Ovary (tissue), 9 donors: ENCODE data around the gene GPX4. TPM values are rescaled to one million over a fixed set of nuclear protein-coding genes. Genes with fewer than 3 reads are reported as not detected.
A peak's percentile ranks its signal among the peaks of the same experiment; 100 is the strongest.

Source experiments
- DNase-seq, 5 donors: peaks; one replicate each; pipeline ENCODE4 v3.0.0-alpha.2; 2019 to 2020
- H3K27ac ChIP-seq, 2 donors: fragments of 200-600 bp; one replicate each; pipeline versions ENCODE4 v1.5.1 to v1.8.0; 2019 to 2022
- H3K27me3 ChIP-seq: fragments of 200-600 bp; one replicate; pipeline ENCODE4 v1.8.0; 2022
- H3K36me3 ChIP-seq: fragments of 200-600 bp; sonication (generic); one replicate; pipeline ENCODE4 v1.5.1; 2019
- H3K4me1 ChIP-seq: one replicate; pipeline ENCODE4 v1.8.1; 2013; ENCODE audit warnings: mild to moderate bottlenecking, moderate library complexity; ENCODE audit not compliant: insufficient read depth
- H3K4me3 ChIP-seq: fragments of 200-600 bp; sonication (generic); one replicate; pipeline ENCODE4 v1.5.1; 2017
- H3K9me3 ChIP-seq, 2 donors: fragments of 200-600 bp in 1 of 2; sonication (generic) in 1 of 2; one replicate each; pipeline versions ENCODE4 v1.5.1 to v1.8.1; 2013 to 2019; ENCODE audit warnings: mild to moderate bottlenecking in 1 of 2, moderate library complexity in 1 of 2
- CTCF ChIP-seq, 3 donors: fragments of 450-650 bp in 2 of 3; fragments of 200-600 bp in 1 of 3; IDR thresholded peaks; one replicate each; pipeline versions ENCODE4 v1.5.1 to v1.8.0; 2016 to 2022; ENCODE audit warnings: antibody characterized with exemption in 3 of 3, mild to moderate bottlenecking in 1 of 3
- EP300 ChIP-seq: sonication (generic); formaldehyde crosslinking; IDR thresholded peaks from one replicate; pipeline ENCODE4 v1.6.1; 2017; ENCODE audit warnings: antibody characterized with exemption
- POLR2A ChIP-seq: fragments of 450-650 bp; IDR thresholded peaks from one replicate; pipeline ENCODE4 v1.6.1; 2017; ENCODE audit warnings: antibody characterized with exemption, mild to moderate bottlenecking, moderate library complexity
- WGBS, 3 donors: extraction: QIAGEN DNeasy Blood & Tissue Kit in 1 of 3; methylation state at CpG; one replicate each; pipeline versions ENCODE4 v1.1.5 to v1.1.7; 2013 to 2017; 5-methylcytosine and 5-hydroxymethylcytosine counted together
- intact Hi-C, 4 donors: fragments of 100-400 bp; cut with DNase I; formaldehyde crosslinking; loops; one replicate each; pipeline versions ENCODE4 v1.11.0 to v1.15.1; 2022 to 2023
- polyA plus RNA-seq, 2 donors: library from polyadenylated mRNA; stranded (reverse); fragments of 200-250 nt in 1 of 2; fragments of 350-450 nt in 1 of 2; fragmentation: Illumina TruSeq in 1 of 2; extraction: RNeasy Lipid Tissue Mini Kit (QIAGEN cat#74804) in 1 of 2; gene quantifications; one replicate each; pipeline ENCODE4 v1.2.3, GENCODE V29; 2013 to 2014
- total RNA-seq, 7 donors: library from RNA; depleted of rRNA in 2 of 7; stranded (reverse); fragments of >200 nt in 2 of 7; fragmentation: NEBNext Ultra II Directional in 3 of 7; extraction: Animal tissue kit (Norgen Biotek cat#: 25700) in 3 of 7; gene quantifications; one replicate each; pipeline versions ENCODE4 v1.1.0 to v1.2.4, GENCODE V29; 2016 to 2023
- donor health status: DM: no; HTN: no; CAD: no; lungs with moderate emphysema.
- donor health status: DM: no; HTN: no; CAD: no.
- donor health status: Bipolar disorder and iron deficiency.
- donor health status: DM: yes; HTN: yes; CAD: no.
- donor health status: DM: no; HTN: no; CAD: no.
- donor health status: DM: yes; HTN: yes; CAD: no.

The GPX4 gene
- total and polyA plus RNA-seq, 9 donors, result 189 to 450 (median 247) TPM

- Histone ChIP-seq H3K9me3 (no peaks in the 10 kb centered on the region), H3K4me3 (no peak overlapping the region), H3K4me1 (peaks cover 15% of the 10 kb centered on the region), H3K27ac (no peak overlapping the region), H3K27me3 (no peaks in the 10 kb centered on the region), H3K36me3 (no peaks in the 10 kb centered on the region)
- DNase-seq, result no peak
- TF ChIP-seq POLR2A (no peak), CTCF (IDR thresholded peaks at IDR 0.05) (no peak), EP300 (no peak)
- intact Hi-C loops, result no loop called here
- 85 to 88% (median 85%) methylated on average over 32 to 35 of the region's 35 CpGs for WGBS, 3 donors
Observed at GRCh38 chr19:1115646-1116420, 12.0 kb downstream of the GPX4 start.

- H3K4me1 ChIP-seq, result peaks cover 13% of the 10 kb centered on the region
- intact Hi-C loops, result no loop called here
- H3K4me3 ChIP-seq, result no peak overlapping the region
- 84 to 91% (median 88%) methylated on average over 43 to 52 of the region's 52 CpGs for WGBS, 3 donors
- no peaks in the 10 kb centered on the region for H3K9me3 ChIP-seq
- DNase-seq, result no peak
- TF ChIP-seq POLR2A, result no peak
- no peak for TF ChIP-seq CTCF (IDR thresholded peaks at IDR 0.05)
- no peak for TF ChIP-seq EP300
- H3K27me3 ChIP-seq, result no peaks in the 10 kb centered on the region
- no peaks in the 10 kb centered on the region for H3K36me3 ChIP-seq
- H3K27ac ChIP-seq, result no peak overlapping the region
Observed at GRCh38 chr19:1116726-1117581, 13.2 kb downstream of the GPX4 start.

- H3K36me3 ChIP-seq, result no peaks in the 10 kb centered on the region
- H3K9me3 ChIP-seq, result no peaks in the 10 kb centered on the region
- TF ChIP-seq EP300, result no peak
- no peak for TF ChIP-seq CTCF (IDR thresholded peaks at IDR 0.05)
- TF ChIP-seq POLR2A, result no peak
- peaks cover 11% of the 10 kb centered on the region for H3K4me1 ChIP-seq
- intact Hi-C loops, result no loop called here
- H3K4me3 ChIP-seq, result no peak overlapping the region
- no peaks in the 10 kb centered on the region for H3K27me3 ChIP-seq
- DNase-seq, result peak in 1 of 5 donors; percentile 25
- WGBS, 3 donors, result 91 to 93% (median 93%) methylated on average over 16 of the region's 16 CpGs
- no peak overlapping the region for H3K27ac ChIP-seq
Observed at GRCh38 chr19:1117654-1118053, 13.9 kb downstream of the GPX4 start.

- H3K9me3 ChIP-seq, result no peaks in the 10 kb centered on the region
- 88 to 91% (median 91%) methylated on average over 34 of the region's 34 CpGs for WGBS, 3 donors
- intact Hi-C loops, result no loop called here
- H3K4me1 ChIP-seq, result peaks cover under 1% of the 10 kb centered on the region
- no peak overlapping the region for H3K4me3 ChIP-seq
- no peaks in the 10 kb centered on the region for H3K27me3 ChIP-seq
- H3K36me3 ChIP-seq, result no peaks in the 10 kb centered on the region
- DNase-seq, result peak in 2 of 5 donors; percentile 34 to 48
- H3K27ac ChIP-seq, result no peak overlapping the region
- TF ChIP-seq POLR2A (no peak), EP300 (no peak), CTCF (IDR thresholded peaks at IDR 0.05) (no peak)
Observed at GRCh38 chr19:1118999-1119398, 15.2 kb downstream of the GPX4 start.
